Stimulated activated CD4-positive, alpha-beta T cell treated with anti-CD3 and anti-CD28 coated beads, Interleukin-1b, Interleukin-23, amount 100 ng/mL, for 4 hours (primary cell): ENCODE data around the gene ADAM22.
"Not testable (repeated sequence)": the region's sequence is repeated elsewhere in the genome, so short reads cannot be mapped to it uniquely, and the experiment has no call there.

Source experiments
- DNase-seq, 2 donors: peaks; one replicate each; pipeline ENCODE4 v3.0.0-alpha.2; 2020; ENCODE audit warnings: low read depth in 2 of 2

Gene ADAM22

DNA sequence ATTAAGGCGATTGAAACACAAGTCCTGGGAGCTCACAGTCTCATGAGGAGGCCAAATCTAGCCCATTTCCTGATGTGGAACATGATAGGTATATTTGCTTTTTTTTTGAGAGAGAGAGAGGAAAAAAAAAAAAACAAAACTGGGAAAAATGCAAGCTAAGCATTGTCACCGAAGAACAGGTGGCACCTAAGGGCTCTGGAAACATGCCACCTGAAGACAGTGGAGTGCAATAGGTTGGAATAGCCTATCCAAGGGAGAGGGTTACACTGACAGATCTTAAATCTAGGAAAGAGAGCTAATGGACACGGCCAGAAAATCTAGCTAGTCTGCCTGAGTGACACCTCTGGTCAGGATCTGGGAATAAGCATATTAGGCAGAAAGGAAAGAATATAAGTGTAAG lies 175.6 kb downstream of the ADAM22 start:
- no peak for DNase-seq

DNA sequence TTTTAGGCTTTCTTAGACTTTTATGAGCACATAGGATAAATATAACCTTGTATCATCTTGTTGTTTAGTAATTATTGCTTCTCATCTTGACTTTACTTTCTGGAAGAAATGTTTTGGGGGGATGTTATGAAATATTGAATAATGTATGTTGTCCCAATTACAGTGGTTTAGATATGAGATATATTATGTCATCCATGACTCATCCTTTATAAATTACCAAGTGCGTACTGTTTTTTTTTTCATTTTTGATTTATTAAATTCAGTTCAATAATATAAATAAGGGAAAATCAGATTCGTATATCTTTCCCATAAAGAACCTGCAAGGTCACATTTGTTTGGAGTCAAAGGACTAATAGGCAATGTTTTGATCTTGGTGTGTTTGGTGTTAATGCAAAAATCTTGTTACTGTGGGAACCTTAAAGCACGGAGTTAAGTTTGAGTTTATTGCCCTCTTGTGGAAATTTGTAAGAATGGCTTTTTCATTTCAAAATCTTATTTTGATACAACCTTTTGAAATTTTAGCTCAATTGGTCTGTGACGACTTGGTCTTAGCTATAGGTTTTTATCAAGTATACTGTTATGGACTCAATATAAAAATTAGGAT lies 177.2 kb downstream of the ADAM22 start:
- DNase-seq: no peak

DNA sequence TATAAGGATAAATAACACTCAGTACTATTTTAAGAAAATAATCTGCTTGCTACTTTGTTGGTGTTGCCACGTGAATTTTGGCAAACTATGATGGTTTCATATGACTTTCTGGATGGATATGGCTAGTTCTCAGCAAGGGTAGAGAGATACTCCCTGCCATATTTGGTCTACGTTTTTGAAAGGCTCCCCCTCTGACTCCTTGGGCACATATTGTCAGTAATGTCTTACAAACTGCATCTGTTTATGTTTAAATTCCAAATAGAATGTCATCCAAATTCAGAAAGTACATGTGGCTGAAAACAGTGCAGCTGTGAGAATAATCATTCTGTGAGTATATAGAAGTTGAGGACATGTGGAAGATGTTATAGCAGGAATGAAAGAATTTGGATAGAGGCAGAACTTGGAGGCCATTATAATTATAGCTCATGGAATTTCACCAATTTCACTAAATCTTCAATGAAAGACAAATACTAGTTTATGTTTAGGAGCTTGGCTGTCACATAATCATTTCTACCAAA lies 178.0 kb downstream of the ADAM22 start:
- DNase-seq: no peak

DNA sequence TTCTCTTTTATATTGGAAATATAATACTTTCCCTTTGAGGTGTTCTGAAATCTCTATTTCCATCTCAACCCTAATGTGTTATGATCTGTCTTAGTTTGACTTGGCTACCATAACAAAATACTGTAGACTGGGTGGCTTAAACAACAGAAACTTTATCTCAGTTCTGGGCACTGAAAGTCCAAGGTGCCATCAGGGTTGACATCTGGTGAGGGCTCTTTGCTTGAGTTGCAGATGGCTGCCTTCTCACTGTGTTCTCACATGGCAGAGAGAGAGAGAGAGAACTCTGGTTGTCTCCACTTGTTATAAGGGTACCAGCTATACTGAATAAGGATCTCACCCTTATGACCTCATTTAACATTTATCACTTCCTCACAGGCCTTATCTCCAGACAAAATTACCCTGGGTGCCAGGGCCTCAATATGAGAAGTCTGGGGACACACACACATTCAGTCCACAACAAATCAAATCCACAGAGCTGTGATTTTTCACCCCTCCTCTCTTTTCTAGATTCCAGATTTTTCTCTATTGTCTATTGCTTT lies 181.3 kb downstream of the ADAM22 start:
- DNase-seq: no peak

DNA sequence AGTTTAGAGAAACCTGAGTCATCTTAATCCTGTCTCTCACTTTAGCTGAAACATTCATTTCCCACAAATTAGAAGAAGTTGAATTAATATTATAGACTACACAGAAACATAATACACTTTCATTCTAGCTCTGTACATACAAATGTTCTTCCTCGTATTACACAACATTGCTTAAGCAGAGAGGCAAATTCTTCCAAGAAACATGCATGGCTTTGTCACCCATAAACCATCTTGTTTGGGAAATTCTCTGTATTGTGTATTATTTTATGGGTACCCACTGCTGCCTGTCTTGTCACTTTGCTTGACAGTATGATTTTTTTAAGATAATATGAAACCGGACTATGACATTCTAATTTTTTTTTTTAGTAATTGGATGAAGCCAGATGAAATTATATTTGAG lies 181.8 kb downstream of the ADAM22 start:
- no peak for DNase-seq

DNA sequence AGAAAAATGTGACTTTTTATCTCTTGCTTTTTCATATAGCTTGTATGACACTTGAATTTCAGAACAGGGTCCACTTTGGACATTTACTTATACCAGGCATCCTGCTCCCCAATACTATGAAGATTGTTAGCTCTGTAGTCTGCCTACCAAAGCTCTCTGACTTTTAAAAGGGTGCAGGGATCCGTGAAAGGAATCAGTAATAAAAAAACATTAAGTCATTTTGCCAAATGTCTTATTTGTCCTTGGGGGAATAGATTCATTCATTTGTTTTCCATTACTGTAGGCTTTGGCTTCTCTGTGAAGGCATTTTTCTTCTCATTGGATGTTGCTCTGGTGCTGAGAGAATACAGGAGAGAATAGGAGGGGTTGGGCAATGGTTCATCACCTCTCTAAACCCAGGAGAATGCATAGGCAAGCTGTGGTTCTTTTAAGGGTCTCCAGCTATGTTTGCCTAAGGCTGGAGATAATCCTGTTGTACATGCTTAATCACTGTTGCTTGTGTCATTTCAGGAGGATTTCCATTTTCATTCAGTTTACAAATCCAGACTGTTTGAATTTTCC lies 182.3 kb downstream of the ADAM22 start:
- no peak for DNase-seq

DNA sequence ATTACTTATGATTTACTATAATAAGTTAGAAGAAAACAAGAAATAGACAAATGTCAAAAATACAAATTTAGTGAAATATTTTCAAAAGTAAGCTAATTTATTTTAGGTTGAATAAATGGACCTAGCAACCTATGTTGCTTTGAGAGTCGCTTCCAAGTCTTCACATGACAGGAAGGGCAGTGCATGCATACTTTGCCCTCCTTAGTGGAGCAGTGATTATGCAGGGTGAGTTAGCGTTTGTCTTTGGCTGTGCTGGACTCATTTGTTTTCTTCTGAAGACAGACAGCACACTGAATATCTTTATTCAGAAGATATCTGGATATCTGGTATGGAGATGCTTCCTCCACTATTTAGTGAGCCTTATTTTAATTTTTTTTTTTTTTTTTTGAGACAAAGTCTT lies 183.3 kb downstream of the ADAM22 start:
- DNase-seq: no peak

DNA sequence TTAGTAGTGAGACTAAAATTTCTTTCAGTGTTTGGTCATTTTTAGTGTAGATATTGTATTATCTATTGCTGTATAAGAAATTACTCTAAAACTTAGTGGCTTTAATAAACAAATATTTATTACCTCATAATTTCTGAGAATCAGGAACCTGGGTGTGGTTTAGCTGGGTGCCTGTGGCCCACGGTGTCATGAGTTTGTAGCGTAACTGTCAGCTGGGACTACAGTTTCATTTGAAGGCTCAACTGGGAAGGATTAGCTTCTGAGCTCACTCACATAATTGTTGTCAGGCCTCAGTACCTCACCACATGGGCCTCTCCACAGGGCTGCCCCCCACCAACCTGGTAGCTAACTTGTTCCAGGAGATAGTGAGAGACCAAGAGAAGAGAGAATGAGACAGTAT lies 187.3 kb downstream of the ADAM22 start:
- no peak for DNase-seq

DNA sequence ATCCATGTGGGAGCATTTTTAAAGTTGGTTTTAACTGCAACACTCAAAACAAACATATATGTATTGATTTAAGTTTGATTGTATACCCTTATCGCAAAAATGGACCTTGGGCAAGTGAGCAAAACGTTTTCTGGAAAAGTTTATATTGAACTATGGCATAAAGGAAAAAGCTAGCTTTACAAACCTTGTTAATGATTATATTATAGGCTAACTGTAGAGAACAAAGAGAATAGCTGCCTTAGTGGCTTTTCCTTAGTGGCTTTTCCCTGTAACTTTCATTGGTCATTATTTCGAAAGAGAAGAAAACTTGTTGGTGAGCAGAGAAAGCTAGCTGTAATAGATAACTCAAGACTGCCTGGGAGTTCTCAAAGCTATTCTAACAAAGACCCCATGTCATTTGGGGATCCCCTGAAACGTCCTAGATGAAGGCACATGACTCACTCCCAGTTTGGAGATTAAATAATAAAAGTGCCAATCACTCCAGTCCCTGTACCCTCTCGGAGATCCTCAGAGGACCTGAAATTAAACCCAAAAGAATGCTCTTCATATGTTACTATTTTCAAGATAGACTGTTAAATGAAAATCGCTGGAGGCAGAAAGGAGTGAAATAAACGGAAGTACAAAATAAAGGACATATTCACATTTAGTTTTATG lies 193.7 kb downstream of the ADAM22 start:
- no peak for DNase-seq

DNA sequence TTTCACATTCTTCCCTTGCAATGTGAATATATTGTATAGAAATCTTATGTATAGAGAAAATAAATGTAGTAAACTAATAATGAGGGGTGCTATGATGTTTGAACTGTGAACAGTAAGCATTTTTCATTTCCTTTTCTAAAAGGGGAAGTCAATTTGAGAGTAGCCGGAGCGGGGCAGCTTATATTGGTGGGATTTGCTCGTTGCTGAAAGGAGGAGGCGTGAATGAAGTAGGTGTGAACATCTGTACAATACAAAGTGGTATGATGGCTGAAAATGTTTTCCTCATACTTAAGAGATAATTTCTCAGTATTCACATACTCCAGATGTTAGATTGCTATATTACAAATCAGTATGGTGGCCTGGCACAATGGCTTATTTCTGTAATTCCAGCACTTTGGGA lies 198.7 kb downstream of the ADAM22 start:
- no peak for DNase-seq

DNA sequence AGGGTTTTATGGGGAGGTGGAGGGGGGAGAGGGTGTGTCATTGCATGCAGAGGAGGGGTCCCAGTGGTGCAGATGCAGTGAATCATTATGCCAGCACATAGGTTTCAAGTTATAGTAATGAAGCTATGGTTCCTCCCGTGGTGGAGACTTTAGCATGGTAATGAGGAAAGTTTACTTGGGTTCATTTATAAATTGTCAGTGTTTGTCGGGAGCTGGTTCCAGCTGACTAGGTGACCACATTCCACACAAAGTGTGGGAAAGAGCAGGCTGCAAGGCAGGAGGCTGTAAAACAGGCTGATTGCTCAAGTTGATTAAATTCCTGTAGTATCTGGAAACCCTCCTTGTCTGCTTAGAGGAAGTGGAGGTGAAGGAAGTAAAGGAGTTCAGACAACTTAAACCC lies 206.9 kb downstream of the ADAM22 start:
- no peak for DNase-seq

DNA sequence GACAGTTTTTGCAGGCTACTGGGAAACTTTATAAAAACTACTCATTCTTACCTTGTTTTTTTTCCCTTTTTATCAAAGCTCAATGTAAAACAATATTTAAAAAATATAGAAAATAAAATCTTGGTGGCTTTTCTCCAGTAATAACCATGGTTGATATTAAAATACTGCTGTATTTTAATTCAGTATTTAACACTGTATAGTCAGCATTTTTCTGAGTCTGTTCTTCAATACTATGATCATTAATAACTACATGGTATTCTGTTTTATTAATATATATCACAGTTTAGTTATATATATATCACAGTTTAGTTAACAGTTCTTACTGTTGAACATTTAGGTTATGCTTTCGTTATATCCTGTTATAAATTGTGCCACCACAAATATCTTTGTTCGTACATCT lies 207.4 kb downstream of the ADAM22 start:
- DNase-seq: no peak

DNA sequence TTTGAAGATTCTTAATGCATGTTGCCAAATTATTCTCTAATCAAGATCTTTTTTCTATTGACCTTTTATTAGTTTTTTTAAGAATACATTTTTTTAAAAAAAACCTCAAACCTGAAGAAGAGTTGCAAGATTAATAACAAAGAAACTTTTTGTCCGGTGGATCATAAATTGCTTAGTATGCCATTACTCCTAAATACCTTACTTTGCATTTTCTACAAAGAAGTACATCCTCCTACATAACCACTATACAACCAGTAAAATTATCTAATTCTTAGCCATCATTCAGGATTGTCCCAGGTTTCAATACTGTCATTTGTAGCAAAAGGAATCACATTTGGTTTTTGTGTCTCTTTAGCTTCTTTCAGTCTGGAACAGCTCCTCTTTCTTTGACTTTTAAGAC lies 207.9 kb downstream of the ADAM22 start:
- no peak for DNase-seq

DNA sequence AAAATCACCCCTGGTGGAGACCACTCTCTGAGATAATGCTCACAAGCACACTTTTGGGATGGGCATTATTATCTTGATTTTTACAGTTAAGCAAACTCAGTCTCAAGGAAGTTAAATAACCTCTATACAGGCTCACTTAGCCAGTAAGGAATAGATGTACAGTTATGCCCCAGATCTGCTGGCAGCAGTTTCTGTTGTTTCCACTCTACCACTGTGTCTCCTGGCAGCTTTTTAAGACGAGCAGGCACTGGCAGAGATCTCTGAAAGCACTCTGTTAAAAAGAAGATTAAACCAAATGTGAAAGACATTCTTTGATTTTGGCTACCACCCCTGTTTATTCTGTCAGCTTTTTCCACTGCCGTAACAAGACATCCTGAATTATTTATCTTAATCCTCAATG lies 212.6 kb downstream of the ADAM22 start:
- no peak for DNase-seq

DNA sequence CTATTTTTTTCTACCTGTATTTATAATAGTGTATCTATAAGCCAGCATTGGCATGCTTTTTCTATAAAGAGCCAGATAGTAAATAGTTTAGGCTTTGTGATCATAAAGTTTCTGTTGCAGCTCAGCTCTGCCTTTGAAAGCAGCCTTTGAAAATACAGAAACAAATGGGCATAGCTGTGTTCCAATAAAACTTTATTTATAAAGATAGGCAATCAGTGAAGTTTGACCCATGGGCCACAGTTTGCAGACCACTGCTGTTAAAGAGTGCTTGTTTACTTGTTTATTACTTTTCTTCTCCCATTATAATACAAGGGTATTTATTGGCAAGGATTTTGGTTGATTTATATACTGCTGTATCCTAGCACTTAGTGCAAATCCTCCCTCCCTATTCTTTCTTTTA lies 213.3 kb downstream of the ADAM22 start:
- DNase-seq: no peak

DNA sequence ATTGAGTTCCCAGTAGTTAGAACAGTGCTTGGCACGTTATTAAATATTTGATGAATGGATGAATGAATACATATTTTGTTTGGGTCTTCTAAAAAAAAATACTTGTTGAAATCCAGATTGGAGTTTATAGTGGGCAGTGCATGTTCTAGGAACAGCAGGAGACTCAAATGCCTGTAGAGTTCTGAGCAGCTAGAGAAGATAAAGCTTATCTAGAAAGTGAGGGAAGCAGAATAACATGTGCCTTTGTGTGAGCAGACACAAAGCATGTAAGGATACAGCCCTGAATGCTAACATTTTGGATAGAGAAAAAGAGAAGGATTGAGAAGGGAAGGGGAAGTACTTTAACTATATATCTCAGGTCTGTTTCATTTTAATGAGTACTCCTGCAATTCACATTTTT lies 213.9 kb downstream of the ADAM22 start:
- no peak for DNase-seq

DNA sequence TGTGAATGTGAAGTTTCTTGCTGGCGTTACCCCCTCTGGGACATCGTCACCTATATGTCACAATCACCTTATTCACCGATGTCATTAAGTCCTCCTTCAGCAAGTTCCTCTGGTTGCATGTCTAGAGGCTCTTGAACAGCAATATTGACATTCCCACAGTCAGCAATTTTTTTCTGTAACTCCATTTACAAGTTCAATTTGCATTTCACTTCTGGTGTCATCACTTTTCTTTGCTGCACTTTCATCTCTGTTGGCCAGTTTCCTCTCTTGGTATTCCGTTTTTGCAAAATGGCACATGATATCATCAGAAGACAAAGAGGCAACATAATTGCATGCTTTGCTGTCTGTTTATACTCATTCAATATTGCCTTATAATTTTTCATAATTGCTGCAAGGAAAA lies 216.0 kb downstream of the ADAM22 start:
- DNase-seq: no peak

DNA sequence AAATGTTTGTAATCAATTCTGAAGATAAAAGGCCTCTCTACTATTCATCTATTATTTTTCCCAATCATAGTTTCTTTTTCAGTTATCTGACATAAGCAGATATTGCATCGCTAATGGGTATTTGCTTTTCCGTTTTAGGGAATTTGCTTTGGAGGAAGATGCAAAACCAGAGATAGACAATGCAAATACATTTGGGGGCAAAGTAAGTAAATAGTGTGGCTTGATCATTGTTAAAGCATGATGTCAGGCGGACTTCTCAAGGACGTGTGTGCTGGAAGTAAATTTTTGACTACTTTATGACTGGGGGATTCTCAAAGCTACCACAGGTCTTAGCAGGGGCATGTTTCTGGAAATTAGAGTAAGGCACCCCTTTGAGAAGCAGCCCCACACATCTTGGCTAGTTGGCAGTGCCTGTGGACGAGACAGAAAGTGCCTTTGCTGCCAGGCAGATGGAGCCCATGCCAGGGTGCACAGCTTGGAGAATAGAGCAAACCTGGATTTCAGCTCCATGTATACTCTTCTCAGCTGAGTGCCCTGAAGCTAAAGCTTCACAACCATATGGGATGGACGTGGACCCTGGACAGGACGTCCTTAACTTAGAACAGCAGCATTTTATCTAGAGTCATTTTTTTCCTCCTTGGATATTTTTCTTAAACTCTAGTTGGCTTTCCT lies 217.2 kb downstream of the ADAM22 start:
- no peak for DNase-seq

DNA sequence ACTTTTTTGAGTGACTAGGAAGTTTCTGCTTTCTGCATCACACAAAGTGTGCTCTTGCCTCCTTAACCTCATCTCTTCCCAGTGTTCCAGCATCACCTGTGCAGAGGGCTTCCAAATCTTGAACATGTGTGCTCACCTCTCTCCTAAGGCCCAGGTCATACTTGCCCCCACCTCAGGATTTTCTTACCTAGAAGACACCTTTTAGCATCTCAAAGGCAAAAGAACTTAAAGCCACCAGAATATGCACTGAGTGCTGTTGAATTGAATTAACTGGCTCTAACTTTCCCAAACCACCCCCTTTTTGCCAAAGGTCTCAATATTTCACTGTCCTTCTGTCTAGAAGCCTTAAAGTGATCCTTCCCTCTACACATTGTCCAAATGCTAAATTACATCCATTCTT lies 219.3 kb downstream of the ADAM22 start:
- DNase-seq: no peak

DNA sequence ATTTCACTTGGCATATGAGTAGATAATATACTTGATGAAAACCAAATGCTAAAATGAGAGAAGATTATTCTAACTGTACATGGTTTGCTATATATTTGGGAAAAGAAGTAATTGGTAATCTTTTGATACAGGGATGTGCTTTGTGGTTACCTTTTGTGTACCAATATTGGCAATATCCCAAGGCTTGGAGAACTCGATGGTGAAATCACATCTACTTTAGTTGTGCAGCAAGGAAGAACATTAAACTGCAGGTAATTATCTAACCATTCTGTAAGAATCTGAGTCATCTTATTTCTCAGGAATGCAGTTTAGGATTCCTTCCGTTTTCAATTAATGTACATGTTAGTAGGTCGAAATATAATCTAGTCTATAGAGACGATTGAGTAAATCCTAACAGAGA lies 221.7 kb downstream of the ADAM22 start:
- DNase-seq: no peak

DNA sequence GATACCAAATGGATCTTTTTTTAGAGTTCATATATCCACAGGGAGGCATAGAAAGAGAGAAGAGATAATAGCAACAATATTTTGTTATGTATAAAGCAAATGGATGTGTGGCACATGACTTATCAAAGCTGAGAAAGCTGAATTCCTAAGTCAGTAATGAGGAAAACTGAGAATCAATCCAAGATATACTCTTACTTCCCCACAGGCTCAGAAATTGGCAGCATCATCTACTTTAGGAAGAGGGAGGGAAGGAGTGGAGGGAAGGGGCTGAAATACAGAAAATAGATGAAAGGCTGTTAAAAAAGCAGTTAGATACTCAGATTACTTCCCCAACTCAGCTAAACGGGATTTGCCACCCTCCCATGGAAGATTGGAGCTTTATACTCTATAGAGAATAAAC lies 222.3 kb downstream of the ADAM22 start:
- no peak for DNase-seq

DNA sequence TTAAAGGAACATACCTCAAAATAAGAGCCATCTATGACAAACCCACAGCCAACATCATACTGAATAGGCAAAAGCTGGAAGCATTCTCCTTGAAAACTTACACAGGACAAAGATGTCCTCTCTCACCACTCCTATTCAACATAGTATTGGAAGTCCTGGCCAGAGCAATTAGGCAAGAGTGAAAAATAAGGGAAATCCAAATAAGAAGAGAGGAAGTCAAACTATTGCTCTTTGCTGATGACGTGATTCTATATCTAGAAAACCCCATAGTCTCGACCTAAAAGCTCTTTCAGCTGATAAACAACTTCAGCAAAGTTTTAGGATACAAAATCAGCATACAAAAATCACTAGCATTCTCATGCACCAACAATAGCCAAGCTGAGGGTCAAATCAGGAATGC lies 225.7 kb downstream of the ADAM22 start:
- not testable (repeated sequence) for DNase-seq

DNA sequence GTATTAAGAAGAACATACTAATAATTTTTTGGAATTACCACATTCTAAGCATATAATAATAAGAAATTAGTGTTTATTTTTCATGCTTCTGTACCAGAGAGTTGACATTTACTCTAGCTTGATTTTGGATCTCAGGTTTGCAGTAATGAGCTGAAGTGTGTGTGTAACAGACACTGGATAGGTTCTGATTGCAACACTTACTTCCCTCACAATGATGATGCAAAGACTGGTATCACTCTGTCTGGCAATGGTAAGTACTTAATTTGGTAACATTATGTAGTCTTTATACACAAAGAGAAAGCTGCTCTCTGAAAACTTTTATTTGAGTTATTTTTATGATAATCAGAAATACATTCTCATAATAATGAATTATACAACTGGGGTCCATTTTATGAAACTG lies 231.6 kb downstream of the ADAM22 start:
- no peak for DNase-seq
